Stimulated activated memory B cell treated with anti-CD40 and anti-IgM and Interleukin-4, amounts not matched to agents 10 μg/mL and 1 μg/mL and 100 μg/mL, for 72 hours (primary cell): ENCODE measurements around the gene SEC14L3.
A peak's percentile ranks its signal among the peaks of the same experiment; 100 is the strongest.

Source experiments
- ATAC-seq: fragments of 150-1000 bp; cut with Tn5 transposase; 2 replicates; pipeline ENCODE4 v1.10.0; 2021
- H3K27ac Mint-ChIP-seq: one replicate; pipeline ENCODE4 v1.8.0; 2022; ENCODE audit warnings: mild to moderate bottlenecking, mixed read lengths
- H3K27me3 Mint-ChIP-seq: one replicate; pipeline ENCODE4 v1.8.0; 2022; ENCODE audit warnings: mixed read lengths
- H3K36me3 Mint-ChIP-seq: one replicate; pipeline ENCODE4 v1.8.0; 2022; ENCODE audit warnings: mixed read lengths
- H3K4me1 Mint-ChIP-seq: one replicate; pipeline ENCODE4 v1.8.0; 2022; ENCODE audit warnings: mixed read lengths
- H3K4me3 Mint-ChIP-seq: one replicate; pipeline ENCODE4 v1.8.0; 2022; ENCODE audit warnings: mild to moderate bottlenecking, moderate library complexity, mixed read lengths
- H3K9me3 Mint-ChIP-seq: one replicate; pipeline ENCODE4 v1.8.0; 2022; ENCODE audit warnings: mixed read lengths

Gene SEC14L3

DNA sequence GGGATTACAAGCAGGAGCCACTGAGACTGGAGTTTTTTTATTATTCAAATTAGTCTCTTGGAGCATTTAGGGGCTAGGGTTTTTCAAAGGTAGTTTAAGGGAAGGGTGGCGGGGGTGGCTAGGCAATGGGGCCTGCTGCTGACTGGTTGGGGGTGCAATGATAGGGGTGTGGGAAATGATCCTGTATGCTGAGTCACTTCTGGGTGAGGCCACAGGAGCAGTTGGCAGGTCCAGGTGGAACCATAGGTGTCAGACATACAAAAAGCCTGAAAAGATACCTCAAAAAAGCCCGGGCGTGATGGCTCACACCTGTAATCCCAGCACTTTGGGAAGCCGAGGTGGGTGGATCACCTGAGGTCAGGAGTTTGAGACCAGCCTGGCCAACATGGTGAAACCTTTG is 32.6 kb downstream of the SEC14L3 start:
- no peak overlapping the region for H3K4me3 Mint-ChIP-seq
- peaks cover 11% of the 10 kb centered on the region for H3K36me3 Mint-ChIP-seq
- no peak for ATAC-seq
- peaks cover 22% of the 10 kb centered on the region for H3K4me1 Mint-ChIP-seq
- H3K27ac Mint-ChIP-seq = no peak overlapping the region
- H3K9me3 Mint-ChIP-seq = peaks cover 11% of the 10 kb centered on the region
- peaks cover 51% of the 10 kb centered on the region for H3K27me3 Mint-ChIP-seq

DNA sequence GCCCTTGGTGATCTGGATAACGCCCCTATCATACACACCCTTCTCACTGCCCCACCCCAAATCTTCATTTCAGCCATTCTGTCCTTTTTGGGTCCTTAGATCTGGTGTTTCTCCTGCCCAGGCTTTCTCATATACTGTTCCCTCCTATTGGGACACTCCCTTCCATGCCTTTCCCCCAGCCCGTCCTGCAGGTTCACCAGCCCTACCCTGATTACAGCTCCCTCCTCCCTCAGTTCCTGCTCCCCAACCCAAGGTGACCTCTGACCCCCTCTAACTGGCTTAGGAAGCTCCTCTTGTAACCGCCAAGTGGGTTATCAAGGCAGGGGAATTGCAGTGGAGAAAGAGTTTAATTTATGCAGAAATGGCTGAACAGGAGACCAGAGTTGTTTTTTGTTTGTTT is 33.3 kb downstream of the SEC14L3 start:
- peaks cover 11% of the 10 kb centered on the region for H3K36me3 Mint-ChIP-seq
- H3K9me3 Mint-ChIP-seq = peaks cover 11% of the 10 kb centered on the region
- ATAC-seq = no peak
- H3K27ac Mint-ChIP-seq = no peak overlapping the region
- peaks cover 46% of the 10 kb centered on the region for H3K27me3 Mint-ChIP-seq
- H3K4me3 Mint-ChIP-seq = no peak overlapping the region
- H3K4me1 Mint-ChIP-seq = peaks cover 22% of the 10 kb centered on the region

DNA sequence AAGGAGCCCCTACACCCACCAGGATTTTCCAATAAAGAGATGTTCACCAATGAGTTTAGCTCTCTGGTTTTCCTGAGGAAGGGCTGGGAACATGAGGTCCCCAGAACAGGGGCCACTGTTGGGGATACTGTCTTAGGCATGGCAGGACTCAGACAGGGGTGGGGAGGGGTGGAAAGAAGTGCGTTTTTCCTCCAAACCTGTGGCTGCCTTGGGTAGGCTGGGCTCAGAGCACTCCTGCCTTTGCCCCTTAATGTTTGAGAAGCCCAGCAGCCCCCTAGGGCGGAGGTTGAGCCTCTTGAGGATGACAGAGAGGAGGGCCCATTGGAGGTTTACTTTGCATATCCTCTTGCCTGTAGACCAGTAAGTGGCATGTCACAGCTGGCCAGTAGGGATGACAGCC is 35.6 kb downstream of the SEC14L3 start:
- Mint-ChIP-seq H3K36me3 (peaks cover 11% of the 10 kb centered on the region), H3K9me3 (peaks cover 8% of the 10 kb centered on the region), H3K4me1 (peaks cover 11% of the 10 kb centered on the region), H3K27me3 (peaks cover 34% of the 10 kb centered on the region), H3K4me3 (peak overlapping the region; percentile 59), H3K27ac (peak overlapping the region; percentile 86)
- no peak for ATAC-seq

DNA sequence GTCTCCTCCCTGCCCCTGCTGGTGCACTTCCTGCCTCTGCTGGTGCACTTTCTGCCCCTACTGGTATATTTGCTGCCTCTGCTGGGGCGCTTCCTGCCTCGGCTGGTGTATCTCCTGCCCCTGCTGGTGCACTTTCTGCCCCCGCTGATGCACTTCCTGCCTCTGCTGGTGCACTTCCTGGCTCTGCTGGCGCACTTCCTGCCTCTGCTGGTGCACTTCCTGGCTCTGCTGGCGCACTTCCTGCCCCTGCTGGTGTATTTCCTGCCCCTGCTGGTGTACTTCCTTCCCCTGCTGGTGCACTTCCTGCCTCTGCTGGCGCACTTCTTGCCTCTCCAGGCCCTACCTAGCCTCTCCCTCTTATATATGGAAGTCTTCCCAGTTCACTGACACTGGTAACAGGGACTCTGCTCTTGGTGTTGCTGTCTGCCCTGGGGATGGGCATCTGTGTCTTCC is 36.1 kb downstream of the SEC14L3 start:
- peak overlapping the region; percentile 86 for H3K27ac Mint-ChIP-seq
- H3K9me3 Mint-ChIP-seq = peaks cover 8% of the 10 kb centered on the region
- peak overlapping the region; percentile 59 for H3K4me3 Mint-ChIP-seq
- H3K36me3 Mint-ChIP-seq = peaks cover 11% of the 10 kb centered on the region
- peaks cover 29% of the 10 kb centered on the region for H3K27me3 Mint-ChIP-seq
- H3K4me1 Mint-ChIP-seq = peaks cover 11% of the 10 kb centered on the region
- ATAC-seq = peak; percentile 64

DNA sequence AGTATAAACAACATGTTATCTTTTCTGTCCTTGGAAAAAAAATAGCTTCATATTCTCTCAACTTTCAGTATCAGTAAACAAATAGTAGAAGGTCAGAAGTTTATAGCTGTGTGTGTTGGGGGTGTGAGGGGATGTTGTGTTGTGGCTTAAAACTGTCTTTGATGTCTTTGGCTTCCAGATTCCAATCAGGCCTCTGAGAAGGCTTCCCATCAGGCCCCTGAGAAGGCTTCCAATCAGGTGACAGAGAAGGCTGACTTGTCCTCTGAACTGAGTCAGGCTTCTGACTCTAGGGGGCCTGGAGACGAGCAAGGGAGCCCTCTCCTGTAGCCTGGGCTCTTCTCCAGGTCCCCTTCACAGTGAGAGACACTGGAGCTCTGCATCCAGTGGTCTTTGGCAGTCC is 37.0 kb downstream of the SEC14L3 start:
- Mint-ChIP-seq H3K4me3 (no peak overlapping the region), H3K27me3 (peaks cover 21% of the 10 kb centered on the region), H3K27ac (peak overlapping the region; percentile 86), H3K4me1 (peaks cover 11% of the 10 kb centered on the region), H3K9me3 (peaks cover 8% of the 10 kb centered on the region), H3K36me3 (peaks cover 16% of the 10 kb centered on the region)
- ATAC-seq = no peak

DNA sequence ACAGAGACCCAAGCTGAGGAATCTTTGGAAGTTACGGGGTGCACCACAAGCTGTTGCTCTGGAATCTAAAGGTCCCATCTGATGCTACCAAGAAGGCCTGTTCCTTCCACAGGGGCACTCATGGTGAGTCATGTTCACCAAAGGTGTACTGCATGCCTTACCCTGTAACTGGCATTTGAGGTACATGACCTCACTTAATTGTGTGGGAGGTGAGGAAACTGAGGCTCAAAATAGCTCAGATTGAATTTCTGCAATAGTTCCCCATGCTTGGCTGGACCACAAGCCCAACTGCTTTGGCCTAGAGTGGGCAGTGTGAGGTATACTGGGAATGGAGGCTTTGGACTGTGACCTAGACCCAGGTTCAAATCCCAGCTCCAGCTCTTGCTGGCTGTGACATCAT is 38.0 kb downstream of the SEC14L3 start:
- no peak for ATAC-seq

DNA sequence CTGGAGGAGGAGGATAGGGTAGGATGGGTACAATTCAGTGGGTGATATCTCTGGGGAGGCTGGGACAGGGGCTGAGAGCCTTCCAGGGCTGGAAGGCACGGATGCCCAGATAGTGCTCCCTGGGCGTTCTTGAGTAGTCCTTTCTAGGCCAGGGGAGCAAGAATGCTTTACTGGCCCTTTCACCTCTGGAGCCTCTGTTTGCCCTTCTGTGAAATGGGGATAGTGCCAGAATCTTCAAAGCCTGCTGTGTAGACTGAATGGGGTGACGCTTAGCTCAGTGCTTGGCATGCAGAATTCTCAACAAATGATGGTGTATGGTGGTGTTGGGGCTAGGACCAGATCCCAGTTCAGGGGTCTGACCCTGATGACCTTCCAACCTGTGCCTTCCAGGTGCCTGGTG is 38.6 kb downstream of the SEC14L3 start:
- no peak for ATAC-seq
- peaks cover 28% of the 10 kb centered on the region for H3K36me3 Mint-ChIP-seq
- no peak overlapping the region for H3K27ac Mint-ChIP-seq

More for the DNA sequence above, 38.0 kb downstream of the SEC14L3 start:
- Mint-ChIP-seq H3K27me3 (peaks cover 10% of the 10 kb centered on the region), H3K36me3 (peaks cover 22% of the 10 kb centered on the region), H3K4me1 (peaks cover 11% of the 10 kb centered on the region), H3K4me3 (no peak overlapping the region), H3K9me3 (peaks cover 8% of the 10 kb centered on the region), H3K27ac (no peak overlapping the region)

DNA sequence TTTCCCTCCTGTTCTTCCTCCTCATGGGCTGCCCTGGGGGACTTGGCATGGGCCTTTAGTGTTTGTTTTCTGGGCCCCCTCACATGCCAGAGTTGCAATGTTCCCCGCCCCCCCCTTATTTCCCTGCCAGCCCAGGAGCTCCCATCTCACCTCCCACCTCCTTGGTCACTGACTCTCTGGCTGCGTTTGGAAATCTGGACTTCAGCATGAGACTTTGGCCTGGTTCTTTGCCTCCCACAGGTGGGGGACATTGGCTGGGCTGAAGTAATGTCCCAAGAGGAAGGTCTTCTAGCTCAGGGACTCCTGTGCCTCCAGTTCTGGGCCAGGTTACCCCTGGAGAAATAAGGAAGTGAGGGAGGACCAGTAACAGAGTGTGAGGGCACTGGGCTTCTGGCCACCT is 39.3 kb downstream of the SEC14L3 start:
- Mint-ChIP-seq H3K27me3 (no peaks in the 10 kb centered on the region), H3K4me1 (peaks cover 11% of the 10 kb centered on the region), H3K4me3 (no peak overlapping the region), H3K27ac (no peak overlapping the region), H3K9me3 (peaks cover 8% of the 10 kb centered on the region), H3K36me3 (peaks cover 35% of the 10 kb centered on the region)
- no peak for ATAC-seq

More for the DNA sequence above, 38.6 kb downstream of the SEC14L3 start:
- Mint-ChIP-seq H3K9me3 (peaks cover 8% of the 10 kb centered on the region), H3K4me3 (no peak overlapping the region), H3K4me1 (peaks cover 11% of the 10 kb centered on the region), H3K27me3 (peaks cover 5% of the 10 kb centered on the region)

DNA sequence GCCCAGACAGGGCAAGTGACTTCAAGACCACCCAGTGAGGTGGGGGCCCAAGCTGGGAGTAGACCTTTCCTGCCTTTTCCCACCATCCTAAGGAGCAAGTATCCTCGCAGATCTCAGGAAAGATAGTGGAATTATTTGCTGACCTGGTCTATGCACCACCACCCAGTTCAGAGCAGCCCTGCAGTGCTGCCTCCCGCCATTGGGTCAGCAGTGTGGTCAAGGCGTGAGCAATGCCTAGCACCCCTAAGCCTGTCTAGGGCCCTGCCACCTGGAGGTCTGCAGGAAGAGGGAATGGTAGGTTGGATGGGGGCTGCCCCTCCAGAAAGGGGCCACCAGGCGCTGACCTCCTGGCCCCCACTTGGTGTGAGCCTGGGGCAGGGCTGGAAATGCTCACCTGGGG is 39.7 kb downstream of the SEC14L3 start:
- Mint-ChIP-seq H3K4me1 (peaks cover 15% of the 10 kb centered on the region), H3K27me3 (no peaks in the 10 kb centered on the region), H3K36me3 (peaks cover 39% of the 10 kb centered on the region), H3K9me3 (peaks cover 8% of the 10 kb centered on the region), H3K27ac (no peak overlapping the region), H3K4me3 (no peak overlapping the region)
- no peak for ATAC-seq

DNA sequence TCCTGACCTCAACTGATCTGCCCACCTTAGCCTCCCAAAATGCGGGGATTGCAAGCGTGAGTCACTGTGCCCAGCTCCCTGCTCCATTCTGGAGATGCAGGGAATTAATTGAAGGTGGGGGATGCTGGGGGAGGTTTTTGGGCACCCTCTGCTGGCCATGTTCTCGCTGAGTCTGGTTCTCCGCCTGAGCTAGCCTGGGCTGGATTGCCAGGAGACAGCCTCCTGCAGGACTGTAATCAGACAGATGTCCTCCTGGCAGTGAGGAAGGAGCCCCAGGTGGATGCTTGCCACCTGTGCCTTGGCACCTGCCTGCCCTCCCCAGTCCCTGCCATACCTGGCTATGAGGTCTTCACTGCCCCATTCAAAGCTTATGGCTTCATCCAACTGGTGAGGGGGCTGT is 40.9 kb downstream of the SEC14L3 start:
- Mint-ChIP-seq H3K4me1 (peaks cover 24% of the 10 kb centered on the region), H3K27ac (no peak overlapping the region), H3K9me3 (peaks cover 4% of the 10 kb centered on the region), H3K36me3 (peaks cover 37% of the 10 kb centered on the region), H3K27me3 (no peaks in the 10 kb centered on the region), H3K4me3 (no peak overlapping the region)
- ATAC-seq = no peak

DNA sequence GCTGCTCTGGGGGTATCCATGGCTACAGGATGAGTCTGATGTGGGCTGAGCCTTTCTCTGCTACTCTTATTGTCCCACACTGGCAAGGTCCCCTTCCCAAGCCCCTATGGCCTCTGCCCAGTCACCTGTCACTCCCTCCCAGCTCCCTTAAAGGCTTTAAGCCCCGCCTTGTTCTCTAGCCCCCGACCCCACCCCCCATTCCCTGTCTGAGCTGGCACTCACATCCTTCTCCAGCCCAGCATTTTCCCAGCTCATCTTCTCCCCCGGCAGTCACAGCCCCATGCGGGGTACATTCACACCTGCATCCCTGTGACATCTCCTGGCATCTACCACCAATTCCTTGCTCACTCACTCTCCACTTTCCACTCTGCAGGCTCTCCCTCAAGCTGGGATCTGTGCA is 41.9 kb downstream of the SEC14L3 start:
- Mint-ChIP-seq H3K4me3 (no peak overlapping the region), H3K27me3 (no peaks in the 10 kb centered on the region), H3K36me3 (peaks cover 29% of the 10 kb centered on the region), H3K4me1 (peaks cover 25% of the 10 kb centered on the region), H3K9me3 (no peaks in the 10 kb centered on the region), H3K27ac (no peak overlapping the region)
- no peak for ATAC-seq

DNA sequence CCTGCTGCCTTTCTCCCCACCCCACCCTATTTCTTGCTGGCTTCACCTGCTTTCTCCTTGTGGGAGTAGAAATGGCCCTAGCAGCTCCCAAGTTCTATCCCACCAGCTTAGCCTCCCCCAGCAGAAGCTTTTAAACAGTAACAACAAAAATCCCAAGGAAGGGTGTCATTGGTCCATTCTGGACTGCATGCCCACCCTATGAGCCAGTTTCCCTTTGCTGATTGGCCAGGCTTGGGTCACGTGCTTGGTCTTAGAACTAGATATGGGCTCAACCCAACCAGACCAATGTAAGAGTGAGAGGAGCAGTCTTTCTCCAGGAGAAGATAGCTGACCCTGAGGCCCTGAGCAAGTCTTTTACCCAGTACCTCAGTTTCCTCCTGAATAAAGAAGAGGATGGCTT is 43.9 kb downstream of the SEC14L3 start:
- peaks cover 29% of the 10 kb centered on the region for H3K36me3 Mint-ChIP-seq
- no peaks in the 10 kb centered on the region for H3K27me3 Mint-ChIP-seq
- H3K9me3 Mint-ChIP-seq = no peaks in the 10 kb centered on the region
- ATAC-seq = no peak
- H3K4me1 Mint-ChIP-seq = peaks cover 37% of the 10 kb centered on the region
- H3K4me3 Mint-ChIP-seq = no peak overlapping the region
- no peak overlapping the region for H3K27ac Mint-ChIP-seq

DNA sequence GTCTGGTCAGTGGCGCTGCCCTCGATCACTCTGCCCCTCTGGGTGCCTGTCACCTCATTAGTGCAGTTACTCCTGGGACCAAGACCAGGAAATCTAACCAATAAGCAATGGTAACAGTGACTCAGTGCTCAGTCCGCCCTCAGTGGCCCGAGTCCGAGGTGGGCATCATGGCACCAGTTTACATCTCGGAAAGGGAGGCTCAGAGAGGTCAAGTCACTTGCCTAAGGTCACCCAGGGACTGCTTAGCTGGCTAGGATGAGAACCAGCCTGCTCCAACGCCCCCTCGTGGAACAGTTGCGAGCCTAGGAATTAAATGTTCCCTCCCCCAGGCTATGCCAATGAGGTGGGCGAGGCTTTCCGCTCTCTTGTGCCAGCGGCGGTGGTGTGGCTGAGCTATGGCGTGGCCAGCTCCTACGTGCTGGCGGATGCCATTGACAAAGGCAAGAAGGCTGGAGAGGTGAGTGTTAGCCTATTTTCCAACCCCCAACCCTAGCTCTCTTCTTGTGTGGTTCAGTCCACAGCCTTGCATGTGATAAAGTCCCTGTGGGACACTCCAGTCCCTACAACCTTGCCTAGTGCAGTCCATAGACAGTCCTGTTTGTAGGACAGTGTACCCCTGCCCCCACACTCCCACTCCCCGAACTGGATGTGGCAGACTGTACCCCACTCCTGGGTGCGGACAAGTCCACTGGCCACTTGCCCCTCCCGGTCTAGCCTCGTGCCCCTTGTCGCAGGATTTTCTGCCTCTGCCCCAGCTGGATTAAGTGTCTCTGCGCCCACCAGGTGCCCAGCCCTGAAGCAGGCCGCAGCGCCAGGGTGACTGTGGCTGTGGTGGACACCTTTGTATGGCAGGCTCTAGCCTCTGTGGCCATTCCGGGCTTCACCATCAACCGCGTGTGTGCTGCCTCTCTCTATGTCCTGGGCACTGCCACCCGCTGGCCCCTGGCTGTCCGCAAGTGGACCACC is 45.1 kb downstream of the SEC14L3 start:
- Mint-ChIP-seq H3K36me3 (peaks cover 29% of the 10 kb centered on the region), H3K4me3 (peak overlapping the region; percentile 88), H3K9me3 (no peaks in the 10 kb centered on the region), H3K27ac (peak overlapping the region; percentile 94), H3K27me3 (no peaks in the 10 kb centered on the region), H3K4me1 (peaks cover 49% of the 10 kb centered on the region)
- ATAC-seq = peak; percentile 60

DNA sequence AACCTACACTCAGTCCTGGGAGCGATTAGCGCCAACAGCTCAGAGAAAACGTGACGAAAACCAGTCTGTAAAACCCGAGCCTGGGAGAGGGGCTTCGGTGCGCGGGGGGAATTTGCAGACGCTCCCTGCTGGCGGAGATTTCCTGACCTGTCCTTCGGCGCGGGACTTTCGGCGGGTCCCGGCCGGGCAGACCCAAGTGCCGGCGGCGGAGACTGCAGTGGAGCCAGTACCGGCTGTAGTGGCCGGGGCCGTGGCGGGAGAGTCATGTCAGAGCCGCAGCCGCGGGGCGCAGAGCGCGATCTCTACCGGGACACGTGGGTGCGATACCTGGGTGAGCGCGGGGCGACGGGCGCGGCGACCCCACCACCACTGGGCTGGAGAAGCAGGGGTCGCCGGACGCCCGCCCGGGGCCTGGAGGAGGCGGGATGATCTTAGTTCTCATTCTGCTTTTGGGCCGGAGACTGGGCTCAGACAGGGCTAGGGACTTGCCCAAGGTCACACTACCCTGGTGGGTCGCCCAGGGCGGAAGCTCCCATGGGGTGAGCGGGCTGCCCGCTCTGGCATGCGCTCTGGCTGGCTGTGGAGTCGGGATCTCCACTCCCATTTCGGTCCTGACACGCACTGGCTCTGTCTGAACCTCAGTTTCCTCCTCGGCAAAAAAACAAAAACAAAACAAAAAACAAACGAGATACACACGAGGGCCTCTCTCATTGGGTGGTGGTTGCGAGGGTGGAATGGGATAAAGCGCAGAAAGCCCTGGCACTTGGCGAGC is 46.0 kb downstream of the SEC14L3 start, which contains the start of gene MTFP1:
Gene MTFP1, plus strand, starts transcription at position 153 of the 772 bp plus-strand sequence. Its CDS starts 112 bp downstream, at position 265.
- H3K4me3 Mint-ChIP-seq = peak within 1 kb of the TSS; percentile 99
- H3K27me3 Mint-ChIP-seq = no peaks in the 10 kb centered on the region
- no peaks in the 10 kb centered on the region for H3K9me3 Mint-ChIP-seq
- no peak for ATAC-seq
- H3K4me1 Mint-ChIP-seq = peaks cover 51% of the 10 kb centered on the region
- peaks cover 29% of the 10 kb centered on the region for H3K36me3 Mint-ChIP-seq
- peak within 1 kb of the TSS; percentile 94 for H3K27ac Mint-ChIP-seq

DNA sequence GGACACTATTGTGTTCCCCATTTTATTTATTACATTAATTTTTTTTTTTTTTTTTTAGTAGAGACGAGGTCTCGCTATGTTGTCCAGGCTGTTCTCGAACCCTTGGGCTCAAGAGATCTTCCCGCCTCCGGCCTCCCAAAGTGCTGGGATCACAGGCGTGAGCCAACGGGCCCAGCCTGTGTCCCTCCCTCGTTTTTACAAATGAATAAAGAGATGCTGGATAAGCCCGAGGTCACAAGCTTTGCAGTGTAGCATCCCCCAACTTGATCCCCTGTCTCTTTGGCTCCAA is 46.5 kb downstream of the SEC14L3 start:
- Mint-ChIP-seq H3K9me3 (no peaks in the 10 kb centered on the region), H3K4me3 (peak overlapping the region; percentile 88), H3K27ac (peak overlapping the region; percentile 94), H3K27me3 (no peaks in the 10 kb centered on the region), H3K36me3 (peaks cover 28% of the 10 kb centered on the region), H3K4me1 (peaks cover 51% of the 10 kb centered on the region)
- no peak for ATAC-seq
